Transverse colon (tissue), 4 donors: ENCODE measurements around the gene PMAIP1.

ENCODE experiments used
- POLR2A ChIP-seq: fragments of 450-650 bp; IDR thresholded peaks from one replicate; pipeline ENCODE4 v1.6.1; 2016; ENCODE audit warnings: antibody characterized with exemption, mild to moderate bottlenecking, moderate library complexity
- POLR2AphosphoS5 ChIP-seq, 3 donors: sonication (generic); formaldehyde crosslinking; IDR thresholded peaks; one replicate each; pipeline ENCODE4 v1.6.1; 2016; ENCODE audit warnings: antibody characterized with exemption in 3 of 3
- TF ChIP-seq, protein P1 (sequence below), 5 experiments: fragments of 200-600 bp in 3 of 5; fragments of 450-650 bp in 2 of 5; sonication (generic) in 3 of 5; IDR thresholded peaks; 1 replicate in 2 of 5; 2 replicates in 3 of 5; pipeline ENCODE4 v1.5.1; 2016 to 2017; ENCODE audit warnings: antibody characterized with exemption in 5 of 5, inconsistent platforms in 3 of 5, mild to moderate bottlenecking in 2 of 5, moderate library complexity in 1 of 5

DNA sequence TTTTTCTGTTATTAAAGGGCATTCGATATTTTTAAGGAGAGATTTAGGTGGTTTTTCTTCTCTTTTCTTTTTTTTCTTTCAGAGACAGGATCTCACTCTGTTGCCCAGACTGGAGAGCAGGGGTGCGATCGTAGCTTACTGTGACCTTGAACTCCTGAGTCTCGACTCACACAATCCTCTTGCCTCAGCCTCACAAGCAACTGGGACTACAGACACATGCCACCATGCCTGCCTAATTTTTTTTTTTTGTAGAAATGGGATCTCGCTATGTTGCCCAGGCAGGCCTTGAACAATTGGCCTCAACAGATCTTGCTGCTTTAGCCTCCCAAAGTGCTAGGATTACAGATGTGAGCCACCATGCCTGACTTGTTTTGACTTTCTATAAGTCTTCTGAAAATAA, 26.3 kb downstream of the PMAIP1 start:
- TF ChIP-seq POLR2A (no peak), POLR2AphosphoS5 (IDR thresholded peaks at IDR 0.05) (no peak)
- TF ChIP-seq, protein P1, sequence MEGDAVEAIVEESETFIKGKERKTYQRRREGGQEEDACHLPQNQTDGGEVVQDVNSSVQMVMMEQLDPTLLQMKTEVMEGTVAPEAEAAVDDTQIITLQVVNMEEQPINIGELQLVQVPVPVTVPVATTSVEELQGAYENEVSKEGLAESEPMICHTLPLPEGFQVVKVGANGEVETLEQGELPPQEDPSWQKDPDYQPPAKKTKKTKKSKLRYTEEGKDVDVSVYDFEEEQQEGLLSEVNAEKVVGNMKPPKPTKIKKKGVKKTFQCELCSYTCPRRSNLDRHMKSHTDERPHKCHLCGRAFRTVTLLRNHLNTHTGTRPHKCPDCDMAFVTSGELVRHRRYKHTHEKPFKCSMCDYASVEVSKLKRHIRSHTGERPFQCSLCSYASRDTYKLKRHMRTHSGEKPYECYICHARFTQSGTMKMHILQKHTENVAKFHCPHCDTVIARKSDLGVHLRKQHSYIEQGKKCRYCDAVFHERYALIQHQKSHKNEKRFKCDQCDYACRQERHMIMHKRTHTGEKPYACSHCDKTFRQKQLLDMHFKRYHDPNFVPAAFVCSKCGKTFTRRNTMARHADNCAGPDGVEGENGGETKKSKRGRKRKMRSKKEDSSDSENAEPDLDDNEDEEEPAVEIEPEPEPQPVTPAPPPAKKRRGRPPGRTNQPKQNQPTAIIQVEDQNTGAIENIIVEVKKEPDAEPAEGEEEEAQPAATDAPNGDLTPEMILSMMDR (IDR thresholded peaks at IDR 0.05), result no peak
